Activated CD4-positive, alpha-beta T cell treated with anti-CD3 and anti-CD28 coated beads, Interleukin-2, amount 50 U/mL, for 16 hours (primary cell): Measurements from ENCODE around the gene NOL12.
"Not testable (repeated sequence)": the region's sequence is repeated elsewhere in the genome, so short reads cannot be mapped to it uniquely, and the experiment has no call there.

Experiments
- DNase-seq: peaks from one replicate; pipeline ENCODE4 v3.0.0-alpha.2; 2020

The NOL12 gene, protein sequence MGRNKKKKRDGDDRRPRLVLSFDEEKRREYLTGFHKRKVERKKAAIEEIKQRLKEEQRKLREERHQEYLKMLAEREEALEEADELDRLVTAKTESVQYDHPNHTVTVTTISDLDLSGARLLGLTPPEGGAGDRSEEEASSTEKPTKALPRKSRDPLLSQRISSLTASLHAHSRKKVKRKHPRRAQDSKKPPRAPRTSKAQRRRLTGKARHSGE

DNA sequence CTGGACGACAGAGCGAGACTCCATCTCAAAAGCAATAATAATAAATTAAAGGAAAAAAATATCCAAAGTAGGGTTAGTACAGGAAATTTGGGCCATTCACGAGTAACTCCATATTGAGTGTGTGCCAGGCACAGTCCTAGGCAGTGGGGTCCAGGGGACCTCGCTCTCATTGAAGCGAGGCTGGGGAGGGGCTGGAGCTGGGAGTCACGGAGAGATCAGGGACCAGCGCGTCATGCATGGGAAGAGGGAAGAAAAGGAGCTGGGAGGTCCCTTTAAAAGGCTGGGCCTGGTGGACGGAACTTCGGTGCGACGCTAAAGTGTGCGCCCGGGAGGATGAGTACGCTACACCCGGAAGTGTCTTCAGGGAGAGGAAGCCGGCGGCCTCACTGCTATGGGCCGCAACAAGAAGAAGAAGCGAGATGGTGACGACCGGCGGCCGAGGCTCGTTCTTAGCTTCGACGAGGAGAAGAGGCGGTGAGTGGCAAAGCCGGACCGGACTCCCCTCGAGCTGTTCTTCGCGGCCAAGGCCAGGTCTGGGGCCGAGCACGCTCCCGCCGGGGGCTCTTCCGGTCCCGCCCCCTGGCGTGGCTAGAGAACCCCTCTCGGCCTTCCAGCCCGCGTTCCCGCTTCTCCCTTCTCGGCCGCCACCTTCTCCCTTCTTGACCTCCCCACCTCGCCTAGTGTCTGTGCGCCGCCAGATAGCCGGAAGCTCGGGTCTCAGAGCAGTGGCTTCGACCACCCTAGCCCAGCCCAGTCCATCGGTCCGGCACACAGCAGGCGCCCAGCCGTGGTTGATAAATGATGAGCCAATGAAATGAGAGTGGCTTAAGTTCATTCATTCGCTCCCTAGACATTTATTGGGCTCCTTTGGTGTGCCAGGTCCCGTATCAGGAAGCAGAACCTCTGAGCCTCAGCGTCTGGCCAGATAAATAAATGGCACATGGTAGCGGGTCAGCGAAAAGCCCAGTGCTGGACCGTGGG is at the start of gene NOL12:
Gene NOL12 (plus strand): TSS at position 342 of the 981 bp plus-strand sequence. CDS start 50 bp downstream, at position 392.
- peak; percentile 86 for DNase-seq

DNA sequence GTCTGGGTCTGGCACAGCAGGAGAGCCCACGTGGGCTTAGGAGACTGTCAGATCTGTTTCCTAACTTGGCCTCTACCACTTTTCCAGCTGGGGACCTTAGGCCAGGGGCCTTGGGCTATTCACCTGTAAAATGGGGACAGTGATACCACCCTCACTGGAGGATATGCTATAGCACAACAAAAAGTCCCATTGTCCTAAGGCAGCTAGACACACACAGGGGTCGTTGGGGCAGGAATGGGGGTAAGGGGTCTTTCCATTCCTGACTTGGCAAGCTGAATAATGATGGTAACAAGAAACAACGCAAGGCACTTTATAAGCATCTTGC is 49.2 kb upstream of the NOL12 start:
- DNase-seq = no peak

- peak; percentile 63 for DNase-seq
Observed at GRCh38 chr22:37638391-37639069, 47.6 kb upstream of the NOL12 start.

DNA sequence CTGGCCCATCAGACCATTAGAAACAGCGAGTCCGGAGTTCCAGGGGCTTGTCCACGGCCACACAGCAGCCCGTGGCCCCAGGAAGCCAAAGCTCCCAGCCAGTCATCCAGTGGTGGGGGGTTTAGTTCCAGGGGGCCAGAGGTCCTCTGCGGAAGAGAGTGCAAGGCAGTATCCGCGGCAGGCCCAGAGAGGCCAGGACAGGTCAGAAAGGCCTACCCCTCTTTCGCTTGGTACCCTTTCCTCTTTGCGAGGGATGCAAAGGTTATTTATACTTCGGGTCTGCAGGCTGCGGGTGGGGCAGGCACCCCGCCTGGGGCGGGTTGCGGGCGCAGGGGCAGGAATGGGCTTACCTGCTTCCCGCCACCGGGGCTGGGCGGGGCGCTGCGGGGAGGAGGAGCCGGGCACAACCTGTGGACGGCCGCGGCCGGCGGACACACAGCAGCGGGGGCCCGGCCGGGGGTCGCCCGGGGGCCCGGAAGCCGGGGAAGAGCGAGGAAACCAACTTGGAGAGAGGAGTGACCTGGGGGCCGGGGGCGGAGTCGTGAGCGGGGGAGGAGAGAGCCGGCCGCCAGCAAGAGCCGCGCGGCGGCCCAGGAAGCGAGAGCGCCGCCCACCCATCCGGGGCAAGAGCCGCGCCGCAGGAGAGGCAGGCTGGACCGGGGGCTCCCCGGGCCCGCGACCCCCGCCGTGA is 46.9 kb upstream of the NOL12 start, which contains the start of gene SH3BP1:
Gene SH3BP1 (plus strand): TSS at position 600 of the 691 bp plus-strand sequence. CDS start 119 bp downstream, outside the sequence.
- peak; percentile 66 for DNase-seq

GRCh38 chr22:37639771-37640590 is 46.2 kb upstream of the NOL12 start:
- DNase-seq = no peak

GRCh38 chr22:37640591-37641560 is 45.3 kb upstream of the NOL12 start:
- DNase-seq = no peak

- no peak for DNase-seq
Observed at GRCh38 chr22:37641561-37641949, 44.6 kb upstream of the NOL12 start.

- DNase-seq = peak; percentile 88
Observed at GRCh38 chr22:37643225-37643847, 42.8 kb upstream of the NOL12 start.

DNA sequence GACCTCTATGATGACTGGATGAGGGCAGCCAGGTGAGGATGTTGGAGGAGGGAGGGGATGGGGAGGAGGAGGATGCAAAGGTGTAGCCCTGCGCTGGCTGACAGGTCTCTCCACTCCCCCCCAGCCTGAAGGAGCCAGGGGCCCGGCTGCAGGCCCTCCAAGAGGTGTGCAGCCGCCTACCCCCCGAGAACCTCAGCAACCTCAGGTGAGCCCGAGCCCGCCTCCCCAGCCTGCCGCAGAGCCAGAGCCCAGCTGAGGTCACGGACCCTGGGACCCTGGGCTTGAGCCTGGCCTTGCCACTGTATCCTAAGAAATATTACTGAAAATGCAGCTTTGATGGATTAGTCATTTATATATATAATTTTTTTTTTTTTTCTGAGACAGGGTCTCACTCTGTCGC is 38.8 kb upstream of the NOL12 start:
- no peak for DNase-seq

GRCh38 chr22:37647928-37648327 is 38.2 kb upstream of the NOL12 start:
- no peak for DNase-seq

- no peak for DNase-seq
Observed at GRCh38 chr22:37650463-37651136, 35.5 kb upstream of the NOL12 start.

- no peak for DNase-seq
Observed at GRCh38 chr22:37654563-37655251, 31.4 kb upstream of the NOL12 start.

DNA sequence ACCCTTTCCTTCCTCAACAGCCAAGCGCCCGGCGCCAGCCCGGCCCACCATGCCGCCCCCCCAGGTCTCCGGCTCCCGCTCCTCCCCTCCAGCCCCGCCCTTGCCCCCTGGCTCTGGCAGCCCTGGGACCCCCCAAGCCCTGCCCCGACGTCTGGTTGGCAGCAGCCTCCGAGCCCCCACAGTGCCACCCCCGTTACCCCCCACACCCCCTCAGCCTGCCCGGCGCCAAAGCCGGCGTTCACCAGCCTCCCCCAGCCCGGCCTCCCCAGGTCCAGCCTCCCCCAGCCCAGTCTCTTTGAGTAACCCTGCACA is 30.9 kb upstream of the NOL12 start:
- DNase-seq = no peak

- DNase-seq = not testable (repeated sequence)
Observed at GRCh38 chr22:37656583-37656982, 29.6 kb upstream of the NOL12 start.

- no peak for DNase-seq
Observed at GRCh38 chr22:37657590-37658132, 28.5 kb upstream of the NOL12 start.

DNA sequence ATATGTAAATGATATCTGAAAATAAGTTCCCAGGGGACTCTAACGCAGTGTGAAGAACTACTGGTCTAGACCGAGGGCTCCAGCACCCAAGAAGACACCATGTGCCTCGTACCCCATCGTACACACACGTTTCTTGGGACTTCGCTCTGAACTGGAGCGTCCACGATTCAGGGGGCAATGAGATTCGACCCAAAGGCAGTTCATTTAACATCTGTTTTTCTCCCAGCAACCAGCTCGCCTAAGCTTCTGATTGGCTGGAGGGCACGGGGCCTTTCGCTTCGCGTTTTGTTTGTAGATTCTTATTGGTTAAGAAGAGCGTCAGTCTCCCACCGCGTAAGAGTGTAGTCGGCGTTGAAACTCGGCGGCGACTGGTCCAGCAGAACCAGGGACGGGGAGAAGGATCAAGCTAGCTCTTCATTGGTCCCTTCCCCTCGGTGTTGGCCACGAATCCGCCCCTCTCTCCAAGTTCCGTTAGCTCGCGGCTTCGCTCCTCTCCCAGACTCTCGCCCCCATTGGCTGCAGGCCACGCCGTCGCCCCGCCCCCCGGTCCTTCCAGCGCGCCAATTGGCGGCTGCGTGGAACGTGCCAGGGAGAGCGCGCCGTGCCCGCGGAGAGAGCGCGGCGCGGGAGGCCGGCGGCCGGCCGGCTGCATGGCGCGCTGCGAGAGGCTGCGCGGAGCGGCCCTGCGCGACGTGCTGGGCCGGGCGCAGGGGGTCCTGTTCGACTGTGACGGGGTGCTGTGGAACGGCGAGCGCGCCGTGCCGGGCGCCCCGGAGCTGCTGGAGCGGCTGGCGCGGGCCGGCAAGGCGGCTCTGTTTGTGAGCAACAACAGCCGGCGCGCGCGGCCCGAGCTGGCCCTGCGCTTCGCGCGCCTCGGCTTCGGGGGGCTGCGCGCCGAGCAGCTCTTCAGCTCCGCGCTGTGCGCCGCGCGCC is 27.7 kb upstream of the NOL12 start, which contains the start of gene PDXP:
Gene PDXP (plus strand): TSS at position 591 of the 933 bp plus-strand sequence. CDS start 60 bp downstream, at position 651.
- DNase-seq = peak; percentile 99
